H9 (cell line): ENCODE measurements around the gene ASAP3. TPM values are rescaled to one million over a fixed set of nuclear protein-coding genes. Genes with fewer than 3 reads are reported as not detected.

ENCODE experiments used
- DNase-seq: peaks from one replicate; pipeline ENCODE4 v3.0.0-alpha.2; 2017
- H2AFZ ChIP-seq: one replicate; pipeline ENCODE4 v1.6.1; 2013; ENCODE audit warnings: mild to moderate bottlenecking, low read length, control low read depth, moderate library complexity
- H2AK5ac ChIP-seq: 2 replicates; pipeline ENCODE4 v1.6.1; 2013; ENCODE audit warnings: low read length, control low read depth, mixed read lengths; ENCODE audit not compliant: insufficient read length
- H2BK120ac ChIP-seq: one replicate; pipeline ENCODE4 v1.6.1; 2013; ENCODE audit warnings: low read depth, mild to moderate bottlenecking, low read length, control low read depth, inconsistent platforms; ENCODE audit not compliant: poor library complexity, severe bottlenecking
- H2BK12ac ChIP-seq: 2 replicates; pipeline ENCODE4 v1.6.1; 2013; ENCODE audit warnings: low read length, control low read depth, mixed read lengths, low read depth; ENCODE audit not compliant: insufficient read length
- H2BK15ac ChIP-seq: 2 replicates; pipeline ENCODE4 v1.6.1; 2013; ENCODE audit warnings: low read depth, low read length, control low read depth
- H2BK20ac ChIP-seq: one replicate; pipeline ENCODE4 v1.6.1; 2013; ENCODE audit warnings: low read depth, mild to moderate bottlenecking, low read length, control low read depth, inconsistent platforms; ENCODE audit not compliant: poor library complexity, severe bottlenecking
- H2BK5ac ChIP-seq: 2 replicates; pipeline ENCODE4 v1.6.1; 2013; ENCODE audit warnings: low read length, control low read depth, mixed read lengths; ENCODE audit not compliant: insufficient read length
- H3K14ac ChIP-seq: 2 replicates; pipeline ENCODE4 v1.6.1; 2013; ENCODE audit warnings: low read length, control low read depth; ENCODE audit not compliant: insufficient read depth
- H3K18ac ChIP-seq: 2 replicates; pipeline ENCODE4 v1.6.1; 2013; ENCODE audit warnings: low read depth, mild to moderate bottlenecking, mixed read lengths, low read length, control low read depth; ENCODE audit not compliant: insufficient read length
- H3K23ac ChIP-seq: 2 replicates; pipeline ENCODE4 v1.6.1; 2013; ENCODE audit warnings: low read length, control low read depth, mixed read lengths, low read depth; ENCODE audit not compliant: insufficient read length
- H3K23me2 ChIP-seq: 2 replicates; pipeline ENCODE4 v1.6.1; 2013; ENCODE audit warnings: low read depth, mild to moderate bottlenecking, mixed read lengths, low read length, control low read depth; ENCODE audit not compliant: insufficient read length, poor library complexity, severe bottlenecking
- H3K27ac ChIP-seq: 2 replicates; pipeline ENCODE4 v1.5.1; 2013; ENCODE audit warnings: low read length, control low read depth, mixed read lengths, low read depth; ENCODE audit not compliant: insufficient read length
- H3K27me3 ChIP-seq: 2 replicates; pipeline ENCODE4 v1.6.1; 2013; ENCODE audit warnings: low read length, control low read depth, inconsistent platforms; ENCODE audit not compliant: insufficient read depth
- H3K4ac ChIP-seq: 2 replicates; pipeline ENCODE4 v1.6.1; 2013; ENCODE audit warnings: low read depth, mild to moderate bottlenecking, control low read depth, inconsistent platforms, low read length, moderate library complexity
- H3K4me1 ChIP-seq: 2 replicates; pipeline ENCODE4 v1.6.1; 2013; ENCODE audit warnings: low read length, control low read depth, inconsistent platforms; ENCODE audit not compliant: insufficient read depth
- H3K4me2 ChIP-seq: 2 replicates; pipeline ENCODE4 v1.6.1; 2013; ENCODE audit warnings: low read length, control low read depth, mixed read lengths; ENCODE audit not compliant: insufficient read length, insufficient read depth
- H3K56ac ChIP-seq: 2 replicates; pipeline ENCODE4 v1.6.1; 2013; ENCODE audit warnings: low read depth, mild to moderate bottlenecking, mixed read lengths, low read length, control low read depth; ENCODE audit not compliant: insufficient read length
- H3K79me1 ChIP-seq: 2 replicates; pipeline ENCODE4 v1.6.1; 2013; ENCODE audit warnings: low read depth, mild to moderate bottlenecking, moderate library complexity, low read length, control low read depth, inconsistent platforms; ENCODE audit not compliant: insufficient read depth, poor library complexity, severe bottlenecking
- H3K79me2 ChIP-seq: 2 replicates; pipeline ENCODE4 v1.6.1; 2013; ENCODE audit warnings: low read length, control low read depth, inconsistent platforms; ENCODE audit not compliant: insufficient read depth
- H3K9ac ChIP-seq: 2 replicates; pipeline ENCODE4 v1.6.1; 2013; ENCODE audit warnings: low read length, control low read depth, mixed read lengths; ENCODE audit not compliant: insufficient read length; ENCODE audit errors: extremely low read depth
- H3K9me3 ChIP-seq: one replicate; pipeline ENCODE4 v1.6.1; 2013; ENCODE audit warnings: low read depth, low read length, inconsistent platforms; ENCODE audit not compliant: control insufficient read depth
- H3T11ph ChIP-seq: one replicate; pipeline ENCODE4 v1.6.1; 2013; ENCODE audit warnings: mild to moderate bottlenecking, low read length, control low read depth, inconsistent platforms
- H4K20me1 ChIP-seq: one replicate; pipeline ENCODE4 v1.6.1; 2013; ENCODE audit not compliant: control insufficient read depth, insufficient read length, insufficient read depth
- H4K5ac ChIP-seq: 2 replicates; pipeline ENCODE4 v1.6.1; 2013; ENCODE audit warnings: low read depth, mild to moderate bottlenecking, mixed read lengths, low read length, control low read depth; ENCODE audit not compliant: insufficient read length
- H4K8ac ChIP-seq: replicated peaks from 2 replicates; pipeline ENCODE4 v1.6.1; 2013; ENCODE audit warnings: low read length, control low read depth, mixed read lengths, low read depth; ENCODE audit not compliant: insufficient read length
- H4K91ac ChIP-seq: 2 replicates; pipeline ENCODE4 v1.6.1; 2013; ENCODE audit warnings: low read depth, mild to moderate bottlenecking, moderate library complexity, mixed read lengths, low read length, control low read depth; ENCODE audit not compliant: insufficient read length
- H3K27ac Mint-ChIP-seq, 3 experiments: 2 replicates in 2 of 3; 3 replicates in 1 of 3; pipeline ENCODE4 v1.8.0; 2020 to 2021; ENCODE audit warnings: mixed read lengths in 3 of 3, mild to moderate bottlenecking in 1 of 3, moderate library complexity in 1 of 3
- H3K27me3 Mint-ChIP-seq: 2 replicates; pipeline ENCODE4 v1.8.0; 2021; ENCODE audit warnings: low read depth, mild to moderate bottlenecking, moderate library complexity, mixed read lengths
- H3K36me3 Mint-ChIP-seq, 3 experiments: 2 replicates in 2 of 3; 3 replicates in 1 of 3; pipeline ENCODE4 v1.8.0; 2020 to 2021; ENCODE audit warnings: low read depth in 3 of 3, mixed read lengths in 3 of 3; ENCODE audit not compliant: insufficient read depth in 1 of 3
- H3K4me1 Mint-ChIP-seq, 2 experiments: 2 replicates each; pipeline ENCODE4 v1.8.0; 2020; ENCODE audit warnings: mixed read lengths in 2 of 2
- H3K4me3 Mint-ChIP-seq, 2 experiments: 2 replicates in 1 of 2; 3 replicates in 1 of 2; pipeline ENCODE4 v1.8.0; 2020 to 2021; ENCODE audit warnings: mild to moderate bottlenecking in 2 of 2, mixed read lengths in 2 of 2, moderate library complexity in 1 of 2
- H3K9me3 Mint-ChIP-seq, 2 experiments: 2 replicates in 1 of 2; 3 replicates in 1 of 2; pipeline ENCODE4 v1.8.0; 2020; ENCODE audit warnings: mild to moderate bottlenecking in 2 of 2, mixed read lengths in 2 of 2, moderate library complexity in 1 of 2
- CTCF ChIP-seq: fragments of 200-600 bp; sonication (generic); conservative IDR thresholded peaks from 3 replicates; pipeline ENCODE4 v1.8.0; 2021; ENCODE audit warnings: antibody characterized with exemption, mild to moderate bottlenecking
- WGBS: extraction: QIAGEN DNeasy Blood & Tissue Kit; methylation state at CpG from one replicate; pipeline ENCODE4 v1.1.7; 2013; ENCODE audit warnings: missing lambda C conversion rate, low lambda C conversion rate, mixed read lengths; ENCODE audit not compliant: insufficient read length; ENCODE audit errors: extremely low coverage; 5-methylcytosine and 5-hydroxymethylcytosine counted together
- total RNA-seq: library from RNA; stranded (reverse); gene quantifications from 2 replicates; pipeline ENCODE4 v1.2.1, GENCODE V29; 2021

Gene ASAP3
- total RNA-seq, 1 experiment from 2014 or later, result 26.7 TPM

- H3K27me3 Mint-ChIP-seq, result peaks cover 98% of the 10 kb centered on the region
Measured at GRCh38 chr1:23424293-23425192, 59.4 kb downstream of the ASAP3 start, which contains the start of gene TCEA3. Gene TCEA3 (minus strand): TSS chr1:23424748. CDS start chr1:23424633, 115 bp downstream.

More at GRCh38 chr1:23424293-23425192, 59.4 kb downstream of the ASAP3 start, which contains the start of gene TCEA3:
- H2BK20ac ChIP-seq, result no peak within 1 kb of the TSS
- no peaks in the 10 kb centered on the region for H4K20me1 ChIP-seq
- H3K9ac ChIP-seq, result no peak within 1 kb of the TSS
- H2AK5ac ChIP-seq, result no peak within 1 kb of the TSS
- no peak within 1 kb of the TSS for H2BK120ac ChIP-seq
- peaks cover 62% of the 10 kb centered on the region for H3K27me3 ChIP-seq
- no CpG with 5 or more reads among the region's 84 CpGs for WGBS
- H3K23ac ChIP-seq, result no peak within 1 kb of the TSS
- no peak within 1 kb of the TSS for H3K14ac ChIP-seq
- no peaks in the 10 kb centered on the region for H3K4me1 ChIP-seq
- no peak within 1 kb of the TSS for H3K56ac ChIP-seq
- H3K9me3 Mint-ChIP-seq, result peaks cover 0 to 3% of the 10 kb centered on the region in 2 experiments; a peak in 2 of 5 replicates
- peak within 1 kb of the TSS; percentile 10 for H3K4me2 ChIP-seq
- H2AFZ ChIP-seq, result no peak within 1 kb of the TSS
- H3K36me3 Mint-ChIP-seq, result peaks cover 11 to 24% (median 20%) of the 10 kb centered on the region in 3 experiments
- no peaks in the 10 kb centered on the region for H3K79me1 ChIP-seq
- no peaks in the 10 kb centered on the region for H3K23me2 ChIP-seq
- no peak for TF ChIP-seq CTCF
- no peak within 1 kb of the TSS for H2BK5ac ChIP-seq
- H3K4ac ChIP-seq, result no peak within 1 kb of the TSS
- H3K9me3 ChIP-seq, result no peaks in the 10 kb centered on the region
- no peak within 1 kb of the TSS for H3T11ph ChIP-seq
- H3K18ac ChIP-seq, result no peak within 1 kb of the TSS
- no peaks in the 10 kb centered on the region for H3K79me2 ChIP-seq
- H4K5ac ChIP-seq, result no peak within 1 kb of the TSS
- H3K4me3 Mint-ChIP-seq, result peak within 1 kb of the TSS; percentile 57 to 78
- DNase-seq, result peak; percentile 47
- no peak within 1 kb of the TSS; a peak in 1 of 7 replicates for H3K27ac Mint-ChIP-seq
- H4K8ac ChIP-seq, result no peak within 1 kb of the TSS
- H3K27ac ChIP-seq, result no peak within 1 kb of the TSS
- H2BK12ac ChIP-seq, result no peak within 1 kb of the TSS
- no peak within 1 kb of the TSS for H4K91ac ChIP-seq
- no peak within 1 kb of the TSS for H2BK15ac ChIP-seq
- peaks cover 7 to 13% of the 10 kb centered on the region in 2 experiments for H3K4me1 Mint-ChIP-seq
